SK-N-SH treated with all-trans-retinoic acid at 6 μM for 48 hours (cell line): ENCODE measurements around the gene SOWAHB.
A peak's percentile ranks its signal among the peaks of the same experiment; 100 is the strongest.

Source experiments
- ATAC-seq: fragments of 200-7000 bp; cut with Tn5 transposase; 3 replicates; pipeline ENCODE4 v1.9.1; 2020; ENCODE audit warnings: mild to moderate bottlenecking, moderate library complexity
- ARNTL ChIP-seq: fragments of 450-650 bp; formaldehyde crosslinking; IDR thresholded peaks from 2 replicates; pipeline ENCODE4 v1.5.0; 2020; ENCODE audit warnings: low read depth, mild to moderate bottlenecking, moderate library complexity, borderline replicate concordance
- BACH2 ChIP-seq: fragments of 250-450 bp; sonication (Bioruptor Pico); IDR thresholded peaks from 2 replicates; pipeline ENCODE4 v1.9.0; 2021; ENCODE audit warnings: mild to moderate bottlenecking, borderline replicate concordance
- CSDC2 ChIP-seq: fragments of 250-450 bp; sonication (Bioruptor Pico); IDR thresholded peaks from 2 replicates; pipeline ENCODE4 v1.5.0; 2020; ENCODE audit warnings: mild to moderate bottlenecking, moderate library complexity
- CSRNP3 ChIP-seq: fragments of 250-450 bp; sonication (Bioruptor Pico); IDR thresholded peaks from 2 replicates; pipeline ENCODE4 v1.5.1; 2021; ENCODE audit warnings: mild to moderate bottlenecking, moderate library complexity
- GLIS3 ChIP-seq: fragments of 250-450 bp; sonication (Bioruptor Pico); IDR thresholded peaks from 2 replicates; pipeline ENCODE4 v1.5.0; 2020; ENCODE audit warnings: mild to moderate bottlenecking, moderate library complexity
- OSR1 ChIP-seq: fragments of 250-450 bp; sonication (Bioruptor Pico); IDR thresholded peaks from 2 replicates; pipeline ENCODE4 v1.8.0; 2022; ENCODE audit warnings: moderate library complexity, mild to moderate bottlenecking, inconsistent platforms
- PATZ1 ChIP-seq: fragments of 250-450 bp; sonication (Bioruptor Pico); IDR thresholded peaks from 2 replicates; pipeline ENCODE4 v1.8.0; 2020; ENCODE audit warnings: mild to moderate bottlenecking, moderate library complexity, borderline replicate concordance
- POU6F1 ChIP-seq: fragments of 250-450 bp; sonication (Bioruptor Pico); IDR thresholded peaks from 2 replicates; pipeline ENCODE4 v1.8.0; 2021; ENCODE audit warnings: low read depth, mild to moderate bottlenecking, moderate library complexity, borderline replicate concordance
- RARB ChIP-seq: fragments of 250-450 bp; sonication (Bioruptor Pico); IDR thresholded peaks from 2 replicates; pipeline ENCODE4 v1.8.0; 2021; ENCODE audit warnings: mild to moderate bottlenecking, moderate library complexity
- SNAI2 ChIP-seq: fragments of 250-450 bp; sonication (Bioruptor Pico); IDR thresholded peaks from 2 replicates; pipeline ENCODE4 v1.5.0; 2020; ENCODE audit warnings: mild to moderate bottlenecking, moderate library complexity
- TCF4 ChIP-seq: fragments of 250-450 bp; sonication (Bioruptor Pico); IDR thresholded peaks from 2 replicates; pipeline ENCODE4 v1.8.0; 2021; ENCODE audit warnings: mild to moderate bottlenecking, moderate library complexity, borderline replicate concordance
- TOX ChIP-seq: fragments of 250-450 bp; sonication (Bioruptor Pico); IDR thresholded peaks from 2 replicates; pipeline ENCODE4 v1.8.0; 2021; ENCODE audit warnings: mild to moderate bottlenecking, moderate library complexity, borderline replicate concordance
- TSHZ2 ChIP-seq: fragments of 250-450 bp; sonication (Bioruptor Pico); IDR thresholded peaks from 2 replicates; pipeline ENCODE4 v1.5.0; 2020; ENCODE audit warnings: mild to moderate bottlenecking, moderate library complexity
- ZC3H10 ChIP-seq: fragments of 250-450 bp; sonication (Bioruptor Pico); IDR thresholded peaks from 2 replicates; pipeline ENCODE4 v1.5.1; 2021; ENCODE audit warnings: mild to moderate bottlenecking, moderate library complexity
- ZFP3 ChIP-seq: fragments of 250-450 bp; sonication (Bioruptor Pico); IDR thresholded peaks from 2 replicates; pipeline ENCODE4 v1.5.0; 2020; ENCODE audit warnings: mild to moderate bottlenecking, moderate library complexity
- ZFP30 ChIP-seq: fragments of 450-650 bp; formaldehyde crosslinking; IDR thresholded peaks from 2 replicates; pipeline ENCODE4 v1.5.0; 2022; ENCODE audit warnings: mild to moderate bottlenecking, moderate library complexity
- ZNF565 ChIP-seq: fragments of 450-650 bp; formaldehyde crosslinking; conservative IDR thresholded peaks from 2 replicates; pipeline ENCODE4 v1.5.0; 2020; ENCODE audit warnings: low read depth, mild to moderate bottlenecking, moderate library complexity
- ZNF70 ChIP-seq: fragments of 450-650 bp; formaldehyde crosslinking; IDR thresholded peaks from 2 replicates; pipeline ENCODE4 v1.5.0; 2020; ENCODE audit warnings: mild to moderate bottlenecking, moderate library complexity
- ZNF8 ChIP-seq: fragments of 450-650 bp; formaldehyde crosslinking; IDR thresholded peaks from 2 replicates; pipeline ENCODE4 v1.5.0; 2020; ENCODE audit warnings: mild to moderate bottlenecking, moderate library complexity

The SOWAHB gene

GRCh38 chr4:76897536-76898384 is at the start of gene SOWAHB:
TSS of gene SOWAHB (minus strand) at chr4:76898144. CDS start at chr4:76897849, 295 bp downstream.
- TF ChIP-seq CSRNP3 (no peak), ZNF8 (CRISPR knock-in tag) (no peak), ZFP3 (CRISPR knock-in tag) (no peak)
- peak; percentile 69 for ATAC-seq

GRCh38 chr4:76947369-76947768 is 49.4 kb upstream of the SOWAHB start:
- no peak for ATAC-seq
- TF ChIP-seq ZFP3 (CRISPR knock-in tag) (no peak), GLIS3 (CRISPR knock-in tag) (no peak), CSRNP3 (no peak), ZFP30 (CRISPR knock-in tag) (no peak)

- ATAC-seq = peak; percentile 13
- TF ChIP-seq ZC3H10 (CRISPR knock-in tag) (no peak), SNAI2 (CRISPR knock-in tag) (no peak), ZNF565 (no peak), TOX (CRISPR knock-in tag) (no peak), POU6F1 (no peak), GLIS3 (CRISPR knock-in tag) (no peak), CSDC2 (CRISPR knock-in tag) (no peak), TSHZ2 (CRISPR knock-in tag) (no peak), ZFP30 (CRISPR knock-in tag) (no peak), ZNF70 (CRISPR knock-in tag) (no peak)
- TF ChIP-seq, all 23 proteins: peak for 0
These were observed 45.8 kb upstream of the SOWAHB start for GRCh38 chr4:76943790-76944189.

GRCh38 chr4:76943129-76943620 is 45.2 kb upstream of the SOWAHB start:
- TF ChIP-seq POU6F1 (no peak), TCF4 (CRISPR knock-in tag) (no peak), ARNTL (no peak), CSRNP3 (no peak), BACH2 (no peak), OSR1 (CRISPR knock-in tag) (no peak), PATZ1 (no peak), ZNF8 (CRISPR knock-in tag) (no peak), RARB (CRISPR knock-in tag) (no peak)
- TF ChIP-seq, all 23 proteins: peak for 0
- peak; percentile 68 for ATAC-seq
